CD4-positive, CD25-positive, alpha-beta regulatory T cell (primary cell): ENCODE data around the gene RUVBL1. TPM values are rescaled to one million over a fixed set of nuclear protein-coding genes. Genes with fewer than 3 reads are reported as not detected.
A peak's percentile ranks its signal among the peaks of the same experiment; 100 is the strongest.

ENCODE experiments used
- ATAC-seq, 2 donors: fragments of 150-1000 bp; cut with Tn5 transposase; one replicate each; pipeline ENCODE4 v1.10.0; 2021; ENCODE audit warnings: low read depth in 2 of 2, moderate number of reproducible peaks in 2 of 2, moderate library complexity in 1 of 2
- DNase-seq, 3 donors: peaks; one replicate each; pipeline versions ENCODE4 v3.0.0 to v3.0.0-alpha.2; 2012 to 2022; ENCODE audit warnings: mixed read lengths in 1 of 3
- H3K27ac ChIP-seq: one replicate; pipeline ENCODE4 v1.7.0; 2013; ENCODE audit warnings: mild to moderate bottlenecking, low read length; ENCODE audit not compliant: insufficient read depth, poor library complexity, severe bottlenecking
- H3K27me3 ChIP-seq: one replicate; pipeline ENCODE4 v1.7.0; 2013; ENCODE audit warnings: low read length; ENCODE audit not compliant: control insufficient read depth, insufficient read depth
- H3K36me3 ChIP-seq: one replicate; pipeline ENCODE4 v1.7.0; 2013; ENCODE audit warnings: mild to moderate bottlenecking, low read length, moderate library complexity; ENCODE audit not compliant: control insufficient read depth, insufficient read depth
- H3K4me1 ChIP-seq: 2 replicates; pipeline ENCODE4 v1.7.0; 2013; ENCODE audit warnings: mild to moderate bottlenecking, low read length; ENCODE audit not compliant: insufficient read depth, control insufficient read depth, poor library complexity, severe bottlenecking
- H3K4me3 ChIP-seq: one replicate; pipeline ENCODE4 v1.7.0; 2013; ENCODE audit warnings: low read depth, mild to moderate bottlenecking, low read length, moderate library complexity
- H3K9me3 ChIP-seq, 2 experiments: 1 replicate in 1 of 2; 2 replicates in 1 of 2; pipeline ENCODE4 v1.7.0; 2013; ENCODE audit warnings: low read length in 2 of 2, mild to moderate bottlenecking in 1 of 2, moderate library complexity in 1 of 2; ENCODE audit not compliant: control insufficient read depth in 2 of 2
- H3K27ac Mint-ChIP-seq, 3 donors: one replicate each; pipeline ENCODE4 v1.8.0; 2020 to 2022; ENCODE audit warnings: mild to moderate bottlenecking in 3 of 3, mixed read lengths in 3 of 3, moderate library complexity in 2 of 3
- H3K27me3 Mint-ChIP-seq: one replicate; pipeline ENCODE4 v1.8.0; 2022; ENCODE audit warnings: mild to moderate bottlenecking, mixed read lengths
- H3K36me3 Mint-ChIP-seq: one replicate; pipeline ENCODE4 v1.8.0; 2020; ENCODE audit warnings: mixed read lengths
- H3K4me1 Mint-ChIP-seq, 4 donors: one replicate each; pipeline ENCODE4 v1.8.0; 2020 to 2022; ENCODE audit warnings: mixed read lengths in 4 of 4, mild to moderate bottlenecking in 1 of 4
- H3K4me3 Mint-ChIP-seq, 4 donors: one replicate each; pipeline ENCODE4 v1.8.0; 2020 to 2022; ENCODE audit warnings: mild to moderate bottlenecking in 4 of 4, mixed read lengths in 4 of 4, moderate library complexity in 3 of 4
- H3K9me3 Mint-ChIP-seq, 7 donors: one replicate each; pipeline ENCODE4 v1.8.0; 2020 to 2022; ENCODE audit warnings: mixed read lengths in 7 of 7, mild to moderate bottlenecking in 3 of 7, moderate library complexity in 2 of 7
- polyA plus RNA-seq, 4 donors: library from polyadenylated mRNA; unstranded; fragments of 300-500 nt; fragmentation: Illumina TruSeq; gene quantifications; one replicate each; pipeline ENCODE4 v1.2.3, GENCODE V29; 2021
- total RNA-seq: library from RNA; stranded (reverse); gene quantifications from one replicate; pipeline ENCODE4 v1.2.3, GENCODE V29; 2022

The RUVBL1 gene
- total and polyA plus RNA-seq, 5 donors from 2014 or later, result 22.9 to 88.2 (median 78.3) TPM

- H3K4me1 Mint-ChIP-seq, result peaks cover 5 to 18% (median 14%) of the 10 kb centered on the region in 4 donors
- H3K4me3 Mint-ChIP-seq, result no peak overlapping the region
- H3K27ac Mint-ChIP-seq, result peak overlapping the region in 1 of 3 donors; percentile 72
- H3K27me3 Mint-ChIP-seq, result no peaks in the 10 kb centered on the region
- H3K4me1 ChIP-seq, result no peaks in the 10 kb centered on the region
- H3K9me3 ChIP-seq, result no peaks in the 10 kb centered on the region
- H3K27ac ChIP-seq, result no peak overlapping the region
- H3K36me3 Mint-ChIP-seq, result peaks cover 53% of the 10 kb centered on the region
- DNase-seq (no peak), ATAC-seq (no peak)
- peaks cover 94% of the 10 kb centered on the region for H3K36me3 ChIP-seq
- H3K27me3 ChIP-seq, result no peaks in the 10 kb centered on the region
- no peaks in the 10 kb centered on the region for H3K9me3 Mint-ChIP-seq
- H3K4me3 ChIP-seq, result no peak overlapping the region
These were observed 61.4 kb downstream of the RUVBL1 start for GRCh38 chr3:128062033-128062745.

DNA sequence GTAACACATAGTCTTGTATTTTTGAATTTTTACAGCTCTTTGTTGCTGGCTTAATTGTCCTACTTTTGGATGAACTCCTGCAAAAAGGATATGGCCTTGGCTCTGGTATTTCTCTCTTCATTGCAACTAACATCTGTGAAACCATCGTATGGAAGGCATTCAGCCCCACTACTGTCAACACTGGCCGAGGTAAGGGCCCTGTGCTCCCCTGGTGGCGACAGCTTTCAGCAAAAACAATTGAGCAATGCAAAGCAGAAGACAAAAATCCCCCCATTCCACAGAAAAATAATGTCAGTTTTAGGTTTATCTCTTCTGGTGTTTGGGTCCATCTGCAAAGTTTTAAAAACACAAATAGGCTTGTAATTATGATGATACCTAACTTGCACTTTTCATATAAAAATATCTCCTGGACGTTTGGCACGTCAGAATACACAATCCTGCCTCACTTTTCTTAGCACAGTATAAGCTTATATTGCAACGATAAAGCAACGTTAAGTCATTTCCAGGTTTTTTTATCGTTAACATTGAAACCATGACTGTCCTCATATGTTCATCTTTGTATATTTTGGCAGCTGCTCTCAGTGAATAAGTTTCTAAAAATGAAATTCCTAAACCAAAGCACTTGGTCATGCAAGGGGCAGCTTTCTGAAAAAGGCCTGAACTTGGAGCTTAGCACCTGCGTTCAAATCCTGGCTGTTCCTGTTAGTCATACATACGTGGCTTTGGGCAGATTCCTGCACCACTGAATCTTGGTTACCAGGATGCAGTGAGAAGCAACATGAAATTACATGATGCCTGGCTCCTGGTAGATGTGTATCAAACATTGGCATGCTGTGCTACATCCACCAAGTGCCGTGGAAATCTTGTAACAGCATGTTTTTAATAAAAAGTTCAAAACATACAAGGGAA lies 62.9 kb downstream of the RUVBL1 start:
- H3K9me3 Mint-ChIP-seq, result no peaks in the 10 kb centered on the region
- no peaks in the 10 kb centered on the region for H3K27me3 Mint-ChIP-seq
- no peaks in the 10 kb centered on the region for H3K27me3 ChIP-seq
- H3K4me1 ChIP-seq, result no peaks in the 10 kb centered on the region
- peaks cover 92% of the 10 kb centered on the region for H3K36me3 ChIP-seq
- peak overlapping the region in 1 of 4 donors; percentile 7 for H3K4me3 Mint-ChIP-seq
- no peak overlapping the region for H3K27ac Mint-ChIP-seq
- ATAC-seq (no peak), DNase-seq (no peak)
- peaks cover 51% of the 10 kb centered on the region for H3K36me3 Mint-ChIP-seq
- H3K27ac ChIP-seq, result no peak overlapping the region
- peaks cover 6 to 24% (median 19%) of the 10 kb centered on the region in 4 donors for H3K4me1 Mint-ChIP-seq
- H3K9me3 ChIP-seq, result no peaks in the 10 kb centered on the region
- no peak overlapping the region for H3K4me3 ChIP-seq

GRCh38 chr3:128056258-128056657 lies 67.4 kb downstream of the RUVBL1 start:
- Mint-ChIP-seq H3K36me3 (peaks cover 41% of the 10 kb centered on the region), H3K27me3 (no peaks in the 10 kb centered on the region), H3K27ac (peak overlapping the region in 1 of 3 donors; percentile 28), H3K9me3 (no peaks in the 10 kb centered on the region), H3K4me3 (no peak overlapping the region), H3K4me1 (peaks cover 25 to 54% (median 40%) of the 10 kb centered on the region in 4 donors)
- Histone ChIP-seq H3K27me3 (no peaks in the 10 kb centered on the region), H3K4me1 (peaks cover 36% of the 10 kb centered on the region), H3K36me3 (peaks cover 66% of the 10 kb centered on the region), H3K27ac (no peak overlapping the region), H3K9me3 (no peaks in the 10 kb centered on the region), H3K4me3 (no peak overlapping the region)
- no peak for DNase-seq
- ATAC-seq, result no peak

GRCh38 chr3:128054367-128054766 lies 69.2 kb downstream of the RUVBL1 start:
- H3K36me3 Mint-ChIP-seq, result peaks cover 26% of the 10 kb centered on the region
- peaks cover 25 to 50% (median 43%) of the 10 kb centered on the region in 4 donors for H3K4me1 Mint-ChIP-seq
- no peaks in the 10 kb centered on the region for H3K27me3 Mint-ChIP-seq
- H3K9me3 Mint-ChIP-seq, result no peaks in the 10 kb centered on the region
- Histone ChIP-seq H3K4me1 (peaks cover 38% of the 10 kb centered on the region), H3K36me3 (peaks cover 47% of the 10 kb centered on the region), H3K27me3 (no peaks in the 10 kb centered on the region), H3K27ac (no peak overlapping the region), H3K4me3 (peak overlapping the region; percentile 97), H3K9me3 (no peaks in the 10 kb centered on the region)
- H3K27ac Mint-ChIP-seq, result peak overlapping the region; percentile 61 to 97 (median 95)
- H3K4me3 Mint-ChIP-seq, result peak overlapping the region; percentile 78 to 97 (median 92)
- no peak for DNase-seq
- ATAC-seq, result no peak

DNA sequence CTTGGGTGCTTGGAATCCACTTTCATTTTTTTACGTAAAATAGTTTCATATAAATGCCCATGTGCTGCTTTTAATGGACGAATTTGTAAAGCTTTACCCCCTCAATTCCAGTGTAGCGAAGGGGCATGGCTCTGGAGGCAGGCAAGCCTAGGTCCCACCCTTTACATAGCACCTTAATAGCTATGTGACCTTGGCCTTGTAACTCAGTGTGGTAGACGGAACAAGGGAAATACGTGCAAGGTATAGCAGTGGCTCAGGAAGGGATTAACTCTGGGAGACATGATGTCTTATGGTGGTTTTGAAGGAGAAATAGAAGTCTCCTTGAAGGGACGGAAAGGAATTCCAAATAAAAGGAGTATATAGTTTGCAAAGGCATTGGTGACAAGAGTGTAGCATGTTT lies 70.0 kb downstream of the RUVBL1 start:
- H3K27ac Mint-ChIP-seq, result peak overlapping the region in 2 of 3 donors; percentile 95 to 97
- Histone ChIP-seq H3K9me3 (no peaks in the 10 kb centered on the region), H3K27me3 (no peaks in the 10 kb centered on the region), H3K36me3 (peaks cover 39% of the 10 kb centered on the region), H3K4me3 (peak overlapping the region; percentile 97), H3K27ac (no peak overlapping the region), H3K4me1 (peaks cover 38% of the 10 kb centered on the region)
- DNase-seq, result no peak
- H3K4me1 Mint-ChIP-seq, result peaks cover 25 to 50% (median 43%) of the 10 kb centered on the region in 4 donors
- no peaks in the 10 kb centered on the region for H3K27me3 Mint-ChIP-seq
- H3K9me3 Mint-ChIP-seq, result no peaks in the 10 kb centered on the region
- H3K4me3 Mint-ChIP-seq, result peak overlapping the region; percentile 89 to 97 (median 96)
- ATAC-seq, result no peak
- peaks cover 26% of the 10 kb centered on the region for H3K36me3 Mint-ChIP-seq

DNA sequence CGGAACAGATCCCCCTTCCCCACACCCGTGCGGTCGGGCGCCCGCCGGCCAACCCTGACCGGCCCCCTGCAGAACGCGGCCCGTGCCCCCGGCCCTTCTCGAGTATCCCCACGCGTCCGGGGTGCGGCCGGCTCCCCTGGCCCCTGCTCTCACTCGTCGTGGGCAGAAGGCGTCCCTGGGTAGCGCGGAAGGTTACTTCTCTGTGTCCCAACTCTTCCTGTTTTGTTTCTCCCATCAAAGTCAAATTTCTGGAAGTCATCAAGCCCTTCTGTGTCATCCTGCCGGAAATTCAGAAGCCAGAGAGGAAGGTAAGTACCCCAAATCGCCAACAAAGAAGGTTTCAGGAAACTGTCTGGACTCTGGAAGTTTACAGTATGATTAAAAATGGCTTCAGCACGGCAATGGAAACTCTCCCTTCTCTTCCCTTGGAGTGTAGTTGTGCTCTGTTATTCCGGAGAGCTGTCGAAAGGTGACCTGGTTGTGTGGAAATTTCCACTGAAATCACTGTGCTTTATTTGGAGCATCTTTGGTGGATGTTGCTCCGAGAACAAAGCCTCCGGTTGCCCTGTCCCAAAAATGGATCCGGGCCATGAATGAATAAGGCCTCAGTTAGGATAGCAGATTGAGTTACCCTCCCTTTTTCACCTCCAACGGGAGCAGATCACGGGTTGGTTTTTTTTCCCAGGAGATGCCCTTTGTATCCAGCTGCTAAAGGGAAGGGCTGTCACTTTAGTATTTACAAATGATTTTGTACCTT lies 70.8 kb downstream of the RUVBL1 start:
- peak overlapping the region; percentile 97 for H3K4me3 ChIP-seq
- no peaks in the 10 kb centered on the region for H3K27me3 Mint-ChIP-seq
- H3K27ac Mint-ChIP-seq, result peak overlapping the region; percentile 95 to 97 (median 97)
- peak overlapping the region; percentile 89 to 97 (median 96) for H3K4me3 Mint-ChIP-seq
- peaks cover 25 to 50% (median 43%) of the 10 kb centered on the region in 4 donors for H3K4me1 Mint-ChIP-seq
- peaks cover 38% of the 10 kb centered on the region for H3K4me1 ChIP-seq
- no peaks in the 10 kb centered on the region for H3K9me3 Mint-ChIP-seq
- peaks cover 26% of the 10 kb centered on the region for H3K36me3 Mint-ChIP-seq
- no peak for ATAC-seq
- H3K36me3 ChIP-seq, result peaks cover 31% of the 10 kb centered on the region
- peak overlapping the region; percentile 87 for H3K27ac ChIP-seq
- no peaks in the 10 kb centered on the region for H3K27me3 ChIP-seq
- no peaks in the 10 kb centered on the region for H3K9me3 ChIP-seq
- DNase-seq, result no peak
